HT-29 (cell line): Measurements from ENCODE around the gene EFCAB14. TPM values are rescaled to one million over a fixed set of nuclear protein-coding genes. Genes with fewer than 3 reads are reported as not detected.

Source experiments
- total RNA-seq: library from RNA; depleted of rRNA; stranded (reverse); fragments of >200 nt; shearing (Covaris generic); gene quantifications from 2 replicates; pipeline ENCODE4 v1.2.3, GENCODE V29; 2014; rRNA removed

The EFCAB14 gene
- total RNA-seq, 1 experiment from 2014 or later: 42.6 TPM

Other genes starting within 250 kb of the EFCAB14 start
- 3.0 and 3.1 TPM in 2 replicates for gene DMBX1, start 229.3 kb downstream of the EFCAB14 start, total RNA-seq
- gene KNCN, start 167.5 kb downstream of the EFCAB14 start, total RNA-seq: not detected in 2 replicates
- gene MKNK1, start 114.8 kb downstream of the EFCAB14 start, total RNA-seq: 13.5 and 16.1 TPM in 2 replicates
- 10.3 and 12.3 TPM in 2 replicates for gene MOB3C, start 102.3 kb downstream of the EFCAB14 start, total RNA-seq
- 39.2 and 47.7 TPM in 2 replicates for gene ATPAF1, start 50.8 kb downstream of the EFCAB14 start, total RNA-seq
- gene TEX38, start 47.3 kb downstream of the EFCAB14 start, total RNA-seq: 0.20 TPM in 1 of 2 replicates, not detected in the other
- gene CYP4B1, start 79.9 kb upstream of the EFCAB14 start, total RNA-seq: 0.23 TPM in 1 of 2 replicates, not detected in the other
- not detected in 2 replicates for gene CYP4A11, start 222.4 kb upstream of the EFCAB14 start, total RNA-seq